Prostate gland (tissue), 2 donors: ENCODE measurements around the gene SLC43A3. TPM values are rescaled to one million over a fixed set of nuclear protein-coding genes. Genes with fewer than 3 reads are reported as not detected.

Experiments
- DNase-seq: peaks from one replicate; pipeline ENCODE4 v3.0.0-alpha.2; 2019; ENCODE audit warnings: low spot score
- H3K27ac ChIP-seq, 2 donors: fragments of 200-600 bp; sonication (generic); 2 replicates each; pipeline ENCODE4 v1.5.1; 2017 to 2019
- H3K27me3 ChIP-seq: fragments of 200-600 bp; sonication (generic); replicated peaks from 2 replicates; pipeline ENCODE4 v1.5.1; 2019; ENCODE audit not compliant: insufficient read depth
- H3K36me3 ChIP-seq, 2 donors: fragments of 200-600 bp; sonication (generic); 1 replicate in 1 of 2; 2 replicates in 1 of 2; pipeline versions ENCODE4 v1.5.1 to v1.8.1; 2017 to 2019
- H3K4me1 ChIP-seq: fragments of 200-600 bp; sonication (generic); replicated peaks from 2 replicates; pipeline ENCODE4 v1.5.1; 2019
- H3K4me3 ChIP-seq, 2 donors: fragments of 200-600 bp; sonication (generic); 2 replicates each; pipeline ENCODE4 v1.5.1; 2017 to 2019
- H3K9me3 ChIP-seq: fragments of 200-600 bp; sonication (generic); 2 replicates; pipeline ENCODE4 v1.5.1; 2017
- CTCF ChIP-seq, 4 experiments: fragments of 200-600 bp in 2 of 4; fragments of 450-650 bp in 2 of 4; sonication (generic) in 2 of 4; IDR thresholded peaks; 1 replicate in 3 of 4; 2 replicates in 1 of 4; pipeline ENCODE4 v1.5.1; 2016 to 2019; ENCODE audit warnings: antibody characterized with exemption in 4 of 4, mild to moderate bottlenecking in 2 of 4, moderate library complexity in 2 of 4
- POLR2A ChIP-seq: fragments of 450-650 bp; IDR thresholded peaks from one replicate; pipeline ENCODE4 v1.6.1; 2016; ENCODE audit warnings: antibody characterized with exemption, mild to moderate bottlenecking
- POLR2AphosphoS5 ChIP-seq: sonication (generic); formaldehyde crosslinking; IDR thresholded peaks from one replicate; pipeline ENCODE4 v1.6.1; 2017; ENCODE audit warnings: antibody characterized with exemption
- WGBS: methylation state at CpG from one replicate; pipeline ENCODE4 v1.1.5; 2018; 5-methylcytosine and 5-hydroxymethylcytosine counted together
- intact Hi-C: fragments of 100-400 bp; cut with DNase I; formaldehyde crosslinking; loops from one replicate; pipeline ENCODE4 v1.14.2; 2022
- total RNA-seq, 2 donors: library from RNA; depleted of rRNA; stranded (reverse); fragments of >200 nt; gene quantifications; one replicate each; pipeline ENCODE4 v1.1.0, GENCODE V29; 2016

The SLC43A3 gene
- total RNA-seq, 2 donors from 2014 or later, result 23.3 to 39.8 TPM

- Histone ChIP-seq H3K4me1 (no peaks in the 10 kb centered on the region), H3K4me3 (no peak overlapping the region), H3K9me3 (no peaks in the 10 kb centered on the region), H3K27ac (no peak overlapping the region), H3K36me3 (no peaks in the 10 kb centered on the region), H3K27me3 (no peaks in the 10 kb centered on the region)
- peak; percentile 17 for DNase-seq
- TF ChIP-seq CTCF (IDR thresholded peaks at IDR 0.05), result no peak
- peak; percentile 65 for TF ChIP-seq POLR2AphosphoS5
- no peak for TF ChIP-seq POLR2A
- intact Hi-C loops, result no loop called here
- 68% methylated on average over 15 of the region's 15 CpGs for WGBS
Measured at GRCh38 chr11:57434640-57435546, 8.0 kb upstream of the SLC43A3 start.

GRCh38 chr11:57432714-57433163, 5.8 kb upstream of the SLC43A3 start:
- intact Hi-C loops, result no loop called here

GRCh38 chr11:57432149-57432561, 5.2 kb upstream of the SLC43A3 start:
- intact Hi-C loops, result no loop called here
- H3K27me3 ChIP-seq, result no peaks in the 10 kb centered on the region
- no peaks in the 10 kb centered on the region for H3K36me3 ChIP-seq
- no peak for DNase-seq
- no peaks in the 10 kb centered on the region for H3K9me3 ChIP-seq
- H3K27ac ChIP-seq, result no peak overlapping the region
- H3K4me3 ChIP-seq, result no peak overlapping the region
- WGBS, result 63% methylated on average over 5 of the region's 5 CpGs
- no peaks in the 10 kb centered on the region for H3K4me1 ChIP-seq
- TF ChIP-seq POLR2AphosphoS5, result no peak
- TF ChIP-seq POLR2A, result no peak
- TF ChIP-seq CTCF (IDR thresholded peaks at IDR 0.05), result no peak

More at GRCh38 chr11:57432714-57433163, 5.8 kb upstream of the SLC43A3 start:
- Histone ChIP-seq H3K9me3 (no peaks in the 10 kb centered on the region), H3K4me3 (no peak overlapping the region), H3K36me3 (no peaks in the 10 kb centered on the region), H3K27ac (no peak overlapping the region), H3K27me3 (no peaks in the 10 kb centered on the region), H3K4me1 (no peaks in the 10 kb centered on the region)
- DNase-seq, result no peak
- TF ChIP-seq POLR2AphosphoS5 (no peak), POLR2A (no peak), CTCF (IDR thresholded peaks at IDR 0.05) (no peak)
- WGBS, result 64% methylated on average over 7 of the region's 7 CpGs

GRCh38 chr11:57430952-57431351, 4.0 kb upstream of the SLC43A3 start:
- Histone ChIP-seq H3K36me3 (no peaks in the 10 kb centered on the region), H3K27ac (no peak overlapping the region), H3K4me1 (no peaks in the 10 kb centered on the region), H3K9me3 (no peaks in the 10 kb centered on the region), H3K27me3 (no peaks in the 10 kb centered on the region), H3K4me3 (no peak overlapping the region)
- DNase-seq, result no peak
- intact Hi-C loops, result no loop called here
- WGBS, result 84% methylated on average over 1 of the region's 1 CpG
- no peak for TF ChIP-seq POLR2A
- no peak for TF ChIP-seq POLR2AphosphoS5

DNA sequence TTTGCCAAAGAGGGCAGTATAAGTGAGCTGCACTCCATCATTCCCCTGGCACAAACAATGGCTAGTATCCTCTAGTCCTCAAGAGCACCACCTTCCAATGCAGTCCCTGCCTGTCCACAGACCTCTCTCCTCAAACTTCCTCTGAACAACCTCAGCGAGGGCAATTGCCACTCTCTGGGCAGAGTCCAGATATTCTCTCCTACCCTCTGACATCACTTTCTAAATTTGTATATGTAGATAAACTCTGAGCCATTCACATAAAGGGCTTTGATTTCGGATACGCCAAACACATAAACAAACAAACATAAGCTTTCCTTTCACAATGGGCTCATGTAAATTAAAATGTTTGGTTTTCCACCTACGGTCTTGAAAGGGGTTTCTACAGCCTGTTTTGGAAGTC, 3.0 kb upstream of the SLC43A3 start:
- Histone ChIP-seq H3K9me3 (no peaks in the 10 kb centered on the region), H3K4me3 (no peak overlapping the region), H3K36me3 (no peaks in the 10 kb centered on the region), H3K27me3 (no peaks in the 10 kb centered on the region), H3K4me1 (no peaks in the 10 kb centered on the region), H3K27ac (no peak overlapping the region)
- intact Hi-C loops, result loop anchor here (5.0 to 10.0 kb wide), 2 partner anchors 98 to 1715 kb away; partner anchors contain the start of gene FAM111A
- no peak for DNase-seq
- TF ChIP-seq CTCF (IDR thresholded peaks at IDR 0.05) (no peak), POLR2AphosphoS5 (no peak), POLR2A (no peak)
- 53% methylated on average over 4 of the region's 4 CpGs for WGBS
